ENCODE results near the gene SLC30A4.

- TF ChIP-seq, protein P1, sequence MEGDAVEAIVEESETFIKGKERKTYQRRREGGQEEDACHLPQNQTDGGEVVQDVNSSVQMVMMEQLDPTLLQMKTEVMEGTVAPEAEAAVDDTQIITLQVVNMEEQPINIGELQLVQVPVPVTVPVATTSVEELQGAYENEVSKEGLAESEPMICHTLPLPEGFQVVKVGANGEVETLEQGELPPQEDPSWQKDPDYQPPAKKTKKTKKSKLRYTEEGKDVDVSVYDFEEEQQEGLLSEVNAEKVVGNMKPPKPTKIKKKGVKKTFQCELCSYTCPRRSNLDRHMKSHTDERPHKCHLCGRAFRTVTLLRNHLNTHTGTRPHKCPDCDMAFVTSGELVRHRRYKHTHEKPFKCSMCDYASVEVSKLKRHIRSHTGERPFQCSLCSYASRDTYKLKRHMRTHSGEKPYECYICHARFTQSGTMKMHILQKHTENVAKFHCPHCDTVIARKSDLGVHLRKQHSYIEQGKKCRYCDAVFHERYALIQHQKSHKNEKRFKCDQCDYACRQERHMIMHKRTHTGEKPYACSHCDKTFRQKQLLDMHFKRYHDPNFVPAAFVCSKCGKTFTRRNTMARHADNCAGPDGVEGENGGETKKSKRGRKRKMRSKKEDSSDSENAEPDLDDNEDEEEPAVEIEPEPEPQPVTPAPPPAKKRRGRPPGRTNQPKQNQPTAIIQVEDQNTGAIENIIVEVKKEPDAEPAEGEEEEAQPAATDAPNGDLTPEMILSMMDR (IDR thresholded peaks at IDR 0.05) = no peak
- TF ChIP-seq EZH2 (IDR thresholded peaks at IDR 0.05; ENCODE audit: borderline replicate concordance, insufficient read depth, low read depth, low read length, poor library complexity, severe bottlenecking) = no peak
Measured at GRCh38 chr15:45548753-45549520, 26.4 kb upstream of the SLC30A4 start.

Measured in B cell (primary cell).